Measurements from ENCODE around the gene AKR1C2.
"Not testable (repeated sequence)": the region's sequence is repeated elsewhere in the genome, so short reads cannot be mapped to it uniquely, and the experiment has no call there.

AKR1C2 gene

GRCh38 chr10:4978870-4979269 lies 24.8 kb downstream of the AKR1C2 start:
- no peak overlapping the region for H3K27ac ChIP-seq (ENCODE audit: low read depth in 2 of 2, low read length in 2 of 2)

GRCh38 chr10:4977025-4977424 lies 26.6 kb downstream of the AKR1C2 start:
- H3K4me3 ChIP-seq (ENCODE audit: low read length in 2 of 2): no peak overlapping the region
- peaks cover 4 to 9% of the 10 kb centered on the region in 2 donors for H3K4me1 ChIP-seq (ENCODE audit: control insufficient read depth in 2 of 2, insufficient read depth in 2 of 2, low read length in 2 of 2)
- H3K27ac ChIP-seq (ENCODE audit: low read depth in 2 of 2, low read length in 2 of 2): no peak overlapping the region
- H3K9ac ChIP-seq (ENCODE audit: low read depth in 1 of 2, low read length in 2 of 2): no peak overlapping the region
- H3K36me3 ChIP-seq (ENCODE audit: control insufficient read depth in 2 of 2, insufficient read depth in 2 of 2, low read length in 2 of 2): no peaks in the 10 kb centered on the region
- H3K9me3 ChIP-seq (ENCODE audit: control insufficient read depth in 2 of 2, low read length in 2 of 2): no peaks in the 10 kb centered on the region
- no peaks in the 10 kb centered on the region for H3K27me3 ChIP-seq (ENCODE audit: control insufficient read depth in 2 of 2, insufficient read depth in 2 of 2, low read length in 2 of 2)

More at GRCh38 chr10:4978870-4979269, 24.8 kb downstream of the AKR1C2 start:
- Histone ChIP-seq H3K27me3 (ENCODE audit: control insufficient read depth in 2 of 2, insufficient read depth in 2 of 2, low read length in 2 of 2) (no peaks in the 10 kb centered on the region), H3K4me3 (ENCODE audit: low read length in 2 of 2) (no peak overlapping the region), H3K4me1 (ENCODE audit: control insufficient read depth in 2 of 2, insufficient read depth in 2 of 2, low read length in 2 of 2) (peaks cover 4 to 14% of the 10 kb centered on the region in 2 donors), H3K36me3 (ENCODE audit: control insufficient read depth in 2 of 2, insufficient read depth in 2 of 2, low read length in 2 of 2) (no peaks in the 10 kb centered on the region), H3K9me3 (ENCODE audit: control insufficient read depth in 2 of 2, low read length in 2 of 2) (no peaks in the 10 kb centered on the region), H3K9ac (ENCODE audit: low read depth in 1 of 2, low read length in 2 of 2) (no peak overlapping the region)

GRCh38 chr10:4974400-4974799 lies 29.3 kb downstream of the AKR1C2 start:
- not testable (repeated sequence) for H3K27me3 ChIP-seq (ENCODE audit: control insufficient read depth in 2 of 2, insufficient read depth in 2 of 2, low read length in 2 of 2); H3K4me1 ChIP-seq (ENCODE audit: control insufficient read depth in 2 of 2, insufficient read depth in 2 of 2, low read length in 2 of 2); H3K27ac ChIP-seq (ENCODE audit: low read depth in 2 of 2, low read length in 2 of 2); H3K36me3 ChIP-seq (ENCODE audit: control insufficient read depth in 2 of 2, insufficient read depth in 2 of 2, low read length in 2 of 2); H3K9ac ChIP-seq (ENCODE audit: low read depth in 1 of 2, low read length in 2 of 2); H3K9me3 ChIP-seq (ENCODE audit: control insufficient read depth in 2 of 2, low read length in 2 of 2); H3K4me3 ChIP-seq (ENCODE audit: low read length in 2 of 2)

GRCh38 chr10:4973294-4973693 lies 30.4 kb downstream of the AKR1C2 start:
- H3K27ac ChIP-seq (ENCODE audit: low read depth in 2 of 2, low read length in 2 of 2); H3K4me1 ChIP-seq (ENCODE audit: control insufficient read depth in 2 of 2, insufficient read depth in 2 of 2, low read length in 2 of 2); H3K9me3 ChIP-seq (ENCODE audit: control insufficient read depth in 2 of 2, low read length in 2 of 2); H3K36me3 ChIP-seq (ENCODE audit: control insufficient read depth in 2 of 2, insufficient read depth in 2 of 2, low read length in 2 of 2); H3K9ac ChIP-seq (ENCODE audit: low read depth in 1 of 2, low read length in 2 of 2); H3K27me3 ChIP-seq (ENCODE audit: control insufficient read depth in 2 of 2, insufficient read depth in 2 of 2, low read length in 2 of 2); H3K4me3 ChIP-seq (ENCODE audit: low read length in 2 of 2): not testable (repeated sequence)

- H3K9me3 ChIP-seq (ENCODE audit: control insufficient read depth in 2 of 2, low read length in 2 of 2); H3K27me3 ChIP-seq (ENCODE audit: control insufficient read depth in 2 of 2, insufficient read depth in 2 of 2, low read length in 2 of 2); H3K9ac ChIP-seq (ENCODE audit: low read depth in 1 of 2, low read length in 2 of 2); H3K27ac ChIP-seq (ENCODE audit: low read depth in 2 of 2, low read length in 2 of 2); H3K4me3 ChIP-seq (ENCODE audit: low read length in 2 of 2); H3K4me1 ChIP-seq (ENCODE audit: control insufficient read depth in 2 of 2, insufficient read depth in 2 of 2, low read length in 2 of 2); H3K36me3 ChIP-seq (ENCODE audit: control insufficient read depth in 2 of 2, insufficient read depth in 2 of 2, low read length in 2 of 2): not testable (repeated sequence)
These were observed 31.1 kb downstream of the AKR1C2 start for GRCh38 chr10:4972369-4973142.

GRCh38 chr10:4970362-4970761 lies 33.3 kb downstream of the AKR1C2 start:
- not testable (repeated sequence) for H3K36me3 ChIP-seq (ENCODE audit: control insufficient read depth in 2 of 2, insufficient read depth in 2 of 2, low read length in 2 of 2); H3K9me3 ChIP-seq (ENCODE audit: control insufficient read depth in 2 of 2, low read length in 2 of 2); H3K4me3 ChIP-seq (ENCODE audit: low read length in 2 of 2); H3K27ac ChIP-seq (ENCODE audit: low read depth in 2 of 2, low read length in 2 of 2); H3K4me1 ChIP-seq (ENCODE audit: control insufficient read depth in 2 of 2, insufficient read depth in 2 of 2, low read length in 2 of 2); H3K9ac ChIP-seq (ENCODE audit: low read depth in 1 of 2, low read length in 2 of 2); H3K27me3 ChIP-seq (ENCODE audit: control insufficient read depth in 2 of 2, insufficient read depth in 2 of 2, low read length in 2 of 2)

- not testable (repeated sequence) for H3K4me3 ChIP-seq (ENCODE audit: low read length in 2 of 2); H3K27me3 ChIP-seq (ENCODE audit: control insufficient read depth in 2 of 2, insufficient read depth in 2 of 2, low read length in 2 of 2); H3K27ac ChIP-seq (ENCODE audit: low read depth in 2 of 2, low read length in 2 of 2); H3K9me3 ChIP-seq (ENCODE audit: control insufficient read depth in 2 of 2, low read length in 2 of 2); H3K36me3 ChIP-seq (ENCODE audit: control insufficient read depth in 2 of 2, insufficient read depth in 2 of 2, low read length in 2 of 2); H3K9ac ChIP-seq (ENCODE audit: low read depth in 1 of 2, low read length in 2 of 2); H3K4me1 ChIP-seq (ENCODE audit: control insufficient read depth in 2 of 2, insufficient read depth in 2 of 2, low read length in 2 of 2)
These were observed 34.4 kb downstream of the AKR1C2 start for GRCh38 chr10:4969289-4969688.

- H3K4me1 ChIP-seq (ENCODE audit: control insufficient read depth in 2 of 2, insufficient read depth in 2 of 2, low read length in 2 of 2); H3K4me3 ChIP-seq (ENCODE audit: low read length in 2 of 2); H3K9me3 ChIP-seq (ENCODE audit: control insufficient read depth in 2 of 2, low read length in 2 of 2); H3K36me3 ChIP-seq (ENCODE audit: control insufficient read depth in 2 of 2, insufficient read depth in 2 of 2, low read length in 2 of 2); H3K9ac ChIP-seq (ENCODE audit: low read depth in 1 of 2, low read length in 2 of 2); H3K27ac ChIP-seq (ENCODE audit: low read depth in 2 of 2, low read length in 2 of 2); H3K27me3 ChIP-seq (ENCODE audit: control insufficient read depth in 2 of 2, insufficient read depth in 2 of 2, low read length in 2 of 2): not testable (repeated sequence)
These were observed 36.5 kb downstream of the AKR1C2 start for GRCh38 chr10:4967189-4967588.

GRCh38 chr10:4965763-4966162 lies 37.9 kb downstream of the AKR1C2 start:
- not testable (repeated sequence) for H3K4me3 ChIP-seq (ENCODE audit: low read length in 2 of 2); H3K27ac ChIP-seq (ENCODE audit: low read depth in 2 of 2, low read length in 2 of 2); H3K9ac ChIP-seq (ENCODE audit: low read depth in 1 of 2, low read length in 2 of 2); H3K36me3 ChIP-seq (ENCODE audit: control insufficient read depth in 2 of 2, insufficient read depth in 2 of 2, low read length in 2 of 2); H3K27me3 ChIP-seq (ENCODE audit: control insufficient read depth in 2 of 2, insufficient read depth in 2 of 2, low read length in 2 of 2); H3K4me1 ChIP-seq (ENCODE audit: control insufficient read depth in 2 of 2, insufficient read depth in 2 of 2, low read length in 2 of 2); H3K9me3 ChIP-seq (ENCODE audit: control insufficient read depth in 2 of 2, low read length in 2 of 2)

- H3K9me3 ChIP-seq (ENCODE audit: control insufficient read depth in 2 of 2, low read length in 2 of 2): not testable (repeated sequence)
These were observed 39.9 kb downstream of the AKR1C2 start for GRCh38 chr10:4963815-4964154.

More at GRCh38 chr10:4963815-4964154, 39.9 kb downstream of the AKR1C2 start:
- not testable (repeated sequence) for H3K4me1 ChIP-seq (ENCODE audit: control insufficient read depth in 2 of 2, insufficient read depth in 2 of 2, low read length in 2 of 2); H3K4me3 ChIP-seq (ENCODE audit: low read length in 2 of 2); H3K27me3 ChIP-seq (ENCODE audit: control insufficient read depth in 2 of 2, insufficient read depth in 2 of 2, low read length in 2 of 2); H3K27ac ChIP-seq (ENCODE audit: low read depth in 2 of 2, low read length in 2 of 2); H3K36me3 ChIP-seq (ENCODE audit: control insufficient read depth in 2 of 2, insufficient read depth in 2 of 2, low read length in 2 of 2); H3K9ac ChIP-seq (ENCODE audit: low read depth in 1 of 2, low read length in 2 of 2)

Data from mucosa of rectum (tissue), 2 donors.